ENCODE data around the gene MTX3.

GRCh38 chr5:80008995-80009765 is 18.1 kb upstream of the MTX3 start:
- TF ChIP-seq MXD4 (CRISPR knock-in tag; IDR thresholded peaks at IDR 0.05; ENCODE audit: borderline replicate concordance) (no peak), NFYB (CRISPR knock-in tag; conservative IDR thresholded peaks at IDR 0.05; ENCODE audit: low read depth) (no peak), CTCF (IDR thresholded peaks at IDR 0.05) (no peak)
